Neutrophil (primary cell): Measurements from ENCODE around the gene LRBA.

Experiments used
- H3K27ac ChIP-seq: fragments of 200-600 bp; sonication (generic); 2 replicates; pipeline ENCODE4 v1.5.1; 2016; ENCODE audit warnings: mild to moderate bottlenecking, moderate library complexity
- H3K27me3 ChIP-seq: fragments of 200-600 bp; sonication (generic); 2 replicates; pipeline ENCODE4 v1.6.0; 2016; ENCODE audit warnings: mild to moderate bottlenecking
- H3K36me3 ChIP-seq: fragments of 200-600 bp; sonication (generic); 2 replicates; pipeline ENCODE4 v1.5.1; 2017
- H3K4me1 ChIP-seq, 2 experiments: fragments of 200-600 bp in 1 of 2; sonication (generic) in 1 of 2; 1 replicate in 1 of 2; 2 replicates in 1 of 2; pipeline versions ENCODE4 v1.5.1 to v1.6.1; 2013 to 2016; ENCODE audit warnings: low read depth in 1 of 2, low read length in 1 of 2, mild to moderate bottlenecking in 1 of 2, moderate library complexity in 1 of 2; ENCODE audit not compliant: control insufficient read depth in 1 of 2, insufficient read depth in 1 of 2
- H3K4me3 ChIP-seq, 2 experiments: fragments of 200-600 bp in 1 of 2; sonication (generic) in 1 of 2; 1 replicate in 1 of 2; 2 replicates in 1 of 2; pipeline ENCODE4 v1.5.1; 2013 to 2016; ENCODE audit warnings: low read depth in 1 of 2, low read length in 1 of 2, mild to moderate bottlenecking in 1 of 2, moderate library complexity in 1 of 2
- H3K9me3 ChIP-seq: fragments of 200-600 bp; sonication (generic); 2 replicates; pipeline ENCODE4 v1.5.1; 2016
- TF ChIP-seq, protein P1 (sequence below): fragments of 200-600 bp; sonication (generic); IDR thresholded peaks from 2 replicates; pipeline ENCODE4 v1.5.1; 2016; ENCODE audit warnings: antibody characterized with exemption

The LRBA gene

DNA sequence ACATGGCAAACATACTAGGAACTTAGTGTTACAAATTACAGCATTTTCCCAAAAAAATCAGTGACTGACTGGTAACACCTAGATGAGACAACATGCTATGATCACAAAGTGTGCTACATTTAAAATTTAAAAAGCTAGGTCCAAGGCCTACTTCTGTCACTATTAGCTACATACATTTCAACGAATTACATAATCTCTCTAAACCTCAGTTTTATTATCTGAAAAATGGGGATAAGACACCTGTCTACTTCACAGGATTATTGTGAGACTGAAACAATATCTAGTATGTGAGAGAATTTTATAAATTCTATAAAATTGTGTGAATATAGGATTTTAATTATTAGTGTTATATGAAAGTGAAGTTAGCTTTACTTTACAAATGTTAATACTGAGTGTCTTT, 708.4 kb downstream of the LRBA start:
- H3K36me3 ChIP-seq, result no peaks in the 10 kb centered on the region
- TF ChIP-seq, protein P1, sequence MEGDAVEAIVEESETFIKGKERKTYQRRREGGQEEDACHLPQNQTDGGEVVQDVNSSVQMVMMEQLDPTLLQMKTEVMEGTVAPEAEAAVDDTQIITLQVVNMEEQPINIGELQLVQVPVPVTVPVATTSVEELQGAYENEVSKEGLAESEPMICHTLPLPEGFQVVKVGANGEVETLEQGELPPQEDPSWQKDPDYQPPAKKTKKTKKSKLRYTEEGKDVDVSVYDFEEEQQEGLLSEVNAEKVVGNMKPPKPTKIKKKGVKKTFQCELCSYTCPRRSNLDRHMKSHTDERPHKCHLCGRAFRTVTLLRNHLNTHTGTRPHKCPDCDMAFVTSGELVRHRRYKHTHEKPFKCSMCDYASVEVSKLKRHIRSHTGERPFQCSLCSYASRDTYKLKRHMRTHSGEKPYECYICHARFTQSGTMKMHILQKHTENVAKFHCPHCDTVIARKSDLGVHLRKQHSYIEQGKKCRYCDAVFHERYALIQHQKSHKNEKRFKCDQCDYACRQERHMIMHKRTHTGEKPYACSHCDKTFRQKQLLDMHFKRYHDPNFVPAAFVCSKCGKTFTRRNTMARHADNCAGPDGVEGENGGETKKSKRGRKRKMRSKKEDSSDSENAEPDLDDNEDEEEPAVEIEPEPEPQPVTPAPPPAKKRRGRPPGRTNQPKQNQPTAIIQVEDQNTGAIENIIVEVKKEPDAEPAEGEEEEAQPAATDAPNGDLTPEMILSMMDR, result no peak
- H3K4me3 ChIP-seq, result no peak overlapping the region
- no peaks in the 10 kb centered on the region for H3K27me3 ChIP-seq
- H3K4me1 ChIP-seq, result peaks cover 0 to 7% of the 10 kb centered on the region in 2 experiments
- H3K27ac ChIP-seq, result no peak overlapping the region
- H3K9me3 ChIP-seq, result no peaks in the 10 kb centered on the region

DNA sequence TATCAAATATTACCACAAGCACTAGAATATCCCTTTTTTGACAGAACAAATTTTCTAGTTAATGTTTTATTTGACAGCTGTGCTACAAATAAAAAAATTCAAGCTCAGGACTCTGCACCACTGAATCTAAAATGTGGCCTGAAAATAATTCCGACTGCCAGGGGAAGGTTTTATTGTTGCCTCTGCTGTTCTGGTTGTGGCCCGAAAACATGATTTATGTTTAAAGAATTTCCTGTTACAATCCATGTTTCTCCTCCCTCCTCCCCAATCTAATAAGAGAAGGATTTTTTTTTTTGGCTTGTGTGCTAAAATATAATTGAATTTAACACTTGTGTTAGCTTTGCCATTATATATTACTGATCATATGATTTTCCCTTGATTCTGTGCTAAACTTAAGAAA, 709.1 kb downstream of the LRBA start:
- Histone ChIP-seq H3K27ac (no peak overlapping the region), H3K36me3 (no peaks in the 10 kb centered on the region), H3K4me1 (peaks cover 0 to 7% of the 10 kb centered on the region in 2 experiments), H3K4me3 (no peak overlapping the region), H3K27me3 (no peaks in the 10 kb centered on the region), H3K9me3 (no peaks in the 10 kb centered on the region)
- TF ChIP-seq, protein P1, result no peak

DNA sequence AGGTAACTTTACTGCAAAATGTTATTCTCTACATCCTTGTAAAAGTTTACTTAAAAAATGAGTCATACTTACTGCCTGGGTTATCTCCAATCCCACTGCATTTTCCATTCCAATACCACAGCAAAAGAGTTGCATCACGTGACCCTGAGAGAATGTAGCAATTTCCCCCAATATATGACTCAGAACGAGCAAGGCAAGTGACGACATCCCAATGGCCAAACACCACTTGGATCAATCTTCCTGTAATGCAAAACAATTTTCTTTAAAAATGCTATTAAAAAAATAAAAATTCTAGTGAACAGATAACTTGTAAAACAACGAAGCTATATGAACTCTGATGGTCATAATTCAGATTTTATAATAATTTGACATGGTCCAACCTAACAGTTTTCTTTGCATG, 712.5 kb downstream of the LRBA start:
- H3K4me1 ChIP-seq, result peaks cover 0 to 7% of the 10 kb centered on the region in 2 experiments
- H3K9me3 ChIP-seq, result no peaks in the 10 kb centered on the region
- TF ChIP-seq, protein P1, result no peak
- H3K36me3 ChIP-seq, result no peaks in the 10 kb centered on the region
- H3K4me3 ChIP-seq, result no peak overlapping the region
- H3K27ac ChIP-seq, result no peak overlapping the region
- no peaks in the 10 kb centered on the region for H3K27me3 ChIP-seq

DNA sequence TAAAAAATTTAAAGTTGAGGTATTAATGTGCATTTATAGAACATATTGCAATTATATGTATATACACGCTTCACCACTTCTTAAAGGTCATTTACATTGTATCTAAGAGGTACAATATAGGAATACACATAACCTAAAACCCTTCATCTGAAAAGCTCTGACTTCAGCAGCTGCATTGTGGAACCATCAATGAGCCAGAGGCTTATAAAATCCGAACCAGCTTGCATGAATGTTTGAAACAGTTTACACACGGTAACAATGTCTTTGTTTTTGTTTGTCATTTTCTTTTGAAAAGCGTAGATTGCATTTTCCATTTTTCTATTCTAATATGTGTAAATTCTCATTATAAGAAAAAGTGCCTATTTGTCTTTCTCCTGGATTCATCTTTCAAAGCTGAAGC, 715.3 kb downstream of the LRBA start:
- TF ChIP-seq, protein P1, result no peak
- no peaks in the 10 kb centered on the region for H3K36me3 ChIP-seq

DNA sequence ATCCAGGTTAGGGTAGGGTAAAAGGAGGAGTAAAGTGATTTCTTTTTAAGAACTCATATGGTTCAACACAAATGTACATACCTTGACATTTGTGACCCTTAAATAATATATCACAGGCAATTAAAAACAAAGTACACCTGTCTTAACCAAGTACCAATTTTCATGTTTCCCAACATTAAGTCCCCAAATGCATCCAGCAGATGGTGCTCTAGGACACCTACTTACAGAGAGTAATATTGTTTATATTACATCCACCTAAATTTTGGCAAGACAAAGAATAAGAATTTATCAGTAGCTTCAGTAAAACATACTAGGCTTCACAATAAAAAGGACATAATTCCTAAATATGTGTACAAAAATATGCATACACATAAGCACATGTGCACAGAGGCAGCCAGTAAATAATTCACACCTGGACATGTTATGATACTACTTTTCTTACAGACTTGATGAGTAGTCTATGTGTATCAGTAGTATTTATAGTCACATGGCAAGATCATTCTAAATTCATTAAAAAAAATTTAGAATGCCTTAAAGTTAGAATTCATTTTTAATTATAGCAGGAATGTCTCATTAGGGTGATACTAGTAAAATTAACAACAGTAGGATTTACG, 717.1 kb downstream of the LRBA start:
- Histone ChIP-seq H3K9me3 (no peaks in the 10 kb centered on the region), H3K4me1 (peaks cover 0 to 6% of the 10 kb centered on the region in 2 experiments), H3K27me3 (no peaks in the 10 kb centered on the region), H3K27ac (no peak overlapping the region), H3K4me3 (no peak overlapping the region), H3K36me3 (no peaks in the 10 kb centered on the region)
- TF ChIP-seq, protein P1, result no peak

More for the DNA sequence above, 715.3 kb downstream of the LRBA start:
- Histone ChIP-seq H3K27me3 (no peaks in the 10 kb centered on the region), H3K4me3 (no peak overlapping the region), H3K9me3 (no peaks in the 10 kb centered on the region), H3K27ac (no peak overlapping the region), H3K4me1 (peaks cover 0 to 7% of the 10 kb centered on the region in 2 experiments)
